ENCODE measurements around the gene REEP3.

The REEP3 gene

GRCh38 chr10:63591600-63592379, 70.6 kb downstream of the REEP3 start:
- no peak overlapping the region for H3K4me3 ChIP-seq (ENCODE audit: low read depth, low read length)
- no peak for DNase-seq (ENCODE audit: low read depth)
- TF ChIP-seq CTCF (IDR thresholded peaks at IDR 0.05; ENCODE audit: low read depth, low read length, missing control alignments), result no peak

- DNase-seq (ENCODE audit: low read depth), result no peak
- TF ChIP-seq CTCF (IDR thresholded peaks at IDR 0.05; ENCODE audit: low read depth, low read length, missing control alignments), result no peak
- no peak overlapping the region for H3K4me3 ChIP-seq (ENCODE audit: low read depth, low read length)
Measured at GRCh38 chr10:63593576-63593975, 72.4 kb downstream of the REEP3 start.

DNA sequence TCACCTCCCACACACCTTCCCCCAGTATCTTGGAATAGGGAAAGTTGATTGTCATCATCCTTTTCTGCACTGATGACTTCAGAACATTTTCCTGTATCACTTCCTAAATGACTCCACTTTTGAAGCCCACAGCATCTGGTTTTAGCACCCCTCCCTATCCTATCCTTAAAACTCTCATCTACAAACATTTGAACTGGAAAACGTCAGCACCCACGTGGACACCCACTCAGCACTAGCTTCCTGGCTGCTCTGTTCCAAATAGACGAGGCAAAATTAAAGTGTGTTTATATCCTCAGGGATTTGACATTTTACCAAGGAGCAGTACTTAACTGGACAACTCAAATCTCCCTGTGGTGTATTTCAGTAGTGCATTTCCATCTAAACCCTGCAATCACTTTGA, 73.9 kb downstream of the REEP3 start:
- H3K4me3 ChIP-seq (ENCODE audit: low read depth, low read length), result no peak overlapping the region
- no peak for TF ChIP-seq CTCF (IDR thresholded peaks at IDR 0.05; ENCODE audit: low read depth, low read length, missing control alignments)
- DNase-seq (ENCODE audit: low read depth), result no peak

- no peak for TF ChIP-seq CTCF (IDR thresholded peaks at IDR 0.05; ENCODE audit: low read depth, low read length, missing control alignments)
- no peak overlapping the region for H3K4me3 ChIP-seq (ENCODE audit: low read depth, low read length)
- DNase-seq (ENCODE audit: low read depth), result no peak
Measured at GRCh38 chr10:63596924-63597323, 75.7 kb downstream of the REEP3 start.

GRCh38 chr10:63600540-63600939, 79.3 kb downstream of the REEP3 start:
- no peak for TF ChIP-seq CTCF (IDR thresholded peaks at IDR 0.05; ENCODE audit: low read depth, low read length, missing control alignments)
- no peak for DNase-seq (ENCODE audit: low read depth)
- H3K4me3 ChIP-seq (ENCODE audit: low read depth, low read length), result no peak overlapping the region

DNA sequence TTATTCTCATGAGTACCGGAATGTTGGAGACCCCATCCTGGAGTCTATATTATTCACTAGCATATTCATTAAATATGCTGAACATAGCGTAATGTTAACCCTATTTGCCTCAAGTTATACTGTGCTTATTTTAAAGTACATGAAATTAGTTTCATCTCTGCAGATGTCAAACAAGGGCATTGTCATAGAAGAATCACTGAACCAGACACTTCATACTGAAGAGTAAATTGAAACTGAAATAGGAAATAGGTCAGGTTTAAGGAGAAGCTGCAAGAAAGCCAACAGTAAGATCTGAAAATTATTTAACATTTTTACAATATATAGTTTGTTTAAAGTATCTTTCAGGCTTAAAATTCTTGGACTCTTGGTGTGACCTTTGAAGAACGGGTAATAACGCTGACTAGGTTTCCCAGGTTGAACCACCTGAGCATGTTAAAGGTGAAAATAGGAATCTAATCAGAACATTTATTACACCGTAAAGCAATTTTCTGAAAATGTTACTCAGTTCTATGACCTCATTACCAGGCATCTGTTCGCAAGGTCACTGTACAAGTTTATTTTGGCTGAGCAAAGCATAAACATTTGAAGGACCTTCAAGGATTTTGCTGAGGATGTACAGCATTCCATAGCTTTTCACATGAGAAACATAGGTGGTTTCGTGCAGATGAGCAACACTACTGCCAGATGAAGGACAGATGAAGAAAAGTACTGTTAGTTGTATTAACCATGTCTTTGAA, 82.7 kb downstream of the REEP3 start:
- DNase-seq (ENCODE audit: low read depth), result peak; percentile 22
- TF ChIP-seq CTCF (IDR thresholded peaks at IDR 0.05; ENCODE audit: low read depth, low read length, missing control alignments), result no peak
- no peak overlapping the region; the same call in 1 of the 2 replicates for H3K4me3 ChIP-seq (ENCODE audit: low read depth, low read length)

All from GM12864 (cell line).